Measurements from ENCODE around the gene FKBP11.

GRCh38 chr12:48881686-48882314 lies 43.5 kb downstream of the FKBP11 start:
- no peak for TF ChIP-seq NCOA1 (CRISPR knock-in tag; IDR thresholded peaks at IDR 0.05)
- no peak for TF ChIP-seq MAFF (IDR thresholded peaks at IDR 0.05; ENCODE audit: low read depth, low read length)
- no peak for TF ChIP-seq EP300 (IDR thresholded peaks at IDR 0.05; ENCODE audit: low read depth in 2 of 2, low read length in 2 of 2)
- no peak for TF ChIP-seq EP300 (CRISPR knock-in tag; IDR thresholded peaks at IDR 0.05; ENCODE audit: borderline replicate concordance)
- TF ChIP-seq FOSL1 (CRISPR knock-in tag; IDR thresholded peaks at IDR 0.05; ENCODE audit: borderline replicate concordance): no peak
- no peak for TF ChIP-seq ZBTB20 (CRISPR knock-in tag; IDR thresholded peaks at IDR 0.05; ENCODE audit: borderline replicate concordance, low read depth)
- TF ChIP-seq ELK4 (CRISPR knock-in tag; IDR thresholded peaks at IDR 0.05; ENCODE audit: borderline replicate concordance): no peak
- TF ChIP-seq NR1H2 (CRISPR knock-in tag; IDR thresholded peaks at IDR 0.05; ENCODE audit: borderline replicate concordance, low read depth): no peak
- no peak for TF ChIP-seq CTCF (CRISPR knock-in tag; IDR thresholded peaks at IDR 0.05)
- no peak for TF ChIP-seq FOXP4 (CRISPR knock-in tag; IDR thresholded peaks at IDR 0.05)
- TF ChIP-seq SMAD3 (CRISPR knock-in tag; IDR thresholded peaks at IDR 0.05): no peak
- TF ChIP-seq SNAPC5 (CRISPR knock-in tag; IDR thresholded peaks at IDR 0.05; ENCODE audit: borderline replicate concordance): no peak
- TF ChIP-seq NBN (conservative IDR thresholded peaks at IDR 0.05): no peak
